Testis (tissue), 2 donors: Measurements from ENCODE around the gene CIP2A.

Experiments used
- POLR2A ChIP-seq: fragments of 450-650 bp; IDR thresholded peaks from one replicate; pipeline ENCODE4 v1.6.1; 2017; ENCODE audit warnings: antibody characterized with exemption, mild to moderate bottlenecking, moderate library complexity
- TF ChIP-seq, protein P1 (sequence below), 3 experiments: fragments of 450-650 bp in 2 of 3; fragments of 200-600 bp in 1 of 3; sonication (generic) in 1 of 3; IDR thresholded peaks; one replicate each; pipeline ENCODE4 v1.5.1; 2016 to 2019; ENCODE audit warnings: antibody characterized with exemption in 3 of 3, mild to moderate bottlenecking in 2 of 3, moderate library complexity in 1 of 3

DNA sequence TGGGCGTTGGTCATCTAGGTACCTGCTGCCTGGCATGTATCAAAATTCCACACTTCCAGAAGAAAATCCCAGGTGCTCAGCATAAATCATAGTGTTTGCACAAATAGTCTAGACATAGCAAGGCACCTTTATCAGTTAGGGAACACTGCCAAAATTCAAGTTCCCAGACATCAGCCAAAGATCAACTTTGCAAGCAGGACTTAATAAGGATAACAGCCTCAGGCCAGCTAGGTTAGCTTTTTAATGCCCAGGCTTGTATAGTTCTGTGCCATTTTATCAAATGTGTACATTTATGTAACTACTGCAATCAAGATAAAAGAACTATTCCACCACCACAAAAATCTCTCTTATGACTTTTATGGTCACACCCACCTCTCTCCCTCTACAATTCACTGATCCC, 31.0 kb upstream of the CIP2A start:
- TF ChIP-seq, protein P1, sequence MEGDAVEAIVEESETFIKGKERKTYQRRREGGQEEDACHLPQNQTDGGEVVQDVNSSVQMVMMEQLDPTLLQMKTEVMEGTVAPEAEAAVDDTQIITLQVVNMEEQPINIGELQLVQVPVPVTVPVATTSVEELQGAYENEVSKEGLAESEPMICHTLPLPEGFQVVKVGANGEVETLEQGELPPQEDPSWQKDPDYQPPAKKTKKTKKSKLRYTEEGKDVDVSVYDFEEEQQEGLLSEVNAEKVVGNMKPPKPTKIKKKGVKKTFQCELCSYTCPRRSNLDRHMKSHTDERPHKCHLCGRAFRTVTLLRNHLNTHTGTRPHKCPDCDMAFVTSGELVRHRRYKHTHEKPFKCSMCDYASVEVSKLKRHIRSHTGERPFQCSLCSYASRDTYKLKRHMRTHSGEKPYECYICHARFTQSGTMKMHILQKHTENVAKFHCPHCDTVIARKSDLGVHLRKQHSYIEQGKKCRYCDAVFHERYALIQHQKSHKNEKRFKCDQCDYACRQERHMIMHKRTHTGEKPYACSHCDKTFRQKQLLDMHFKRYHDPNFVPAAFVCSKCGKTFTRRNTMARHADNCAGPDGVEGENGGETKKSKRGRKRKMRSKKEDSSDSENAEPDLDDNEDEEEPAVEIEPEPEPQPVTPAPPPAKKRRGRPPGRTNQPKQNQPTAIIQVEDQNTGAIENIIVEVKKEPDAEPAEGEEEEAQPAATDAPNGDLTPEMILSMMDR (IDR thresholded peaks at IDR 0.05), result no peak
- TF ChIP-seq POLR2A, result no peak
